GM23338 (cell line): ENCODE results near the gene CEP85. TPM values are rescaled to one million over a fixed set of nuclear protein-coding genes. Genes with fewer than 3 reads are reported as not detected.

ENCODE experiments used
- ATAC-seq: fragments of 200-7000 bp; cut with Tn5 transposase; 3 replicates; pipeline ENCODE4 v1.9.1; 2020
- DNase-seq: peaks from one replicate; pipeline ENCODE4 v3.0.0-alpha.2; 2015; ENCODE audit warnings: low spot score
- H2AFZ ChIP-seq: fragments of 200-600 bp; sonication (generic); 2 replicates; pipeline ENCODE4 v1.8.0; 2016; ENCODE audit warnings: antibody characterized with exemption, mild to moderate bottlenecking, moderate library complexity
- H3F3A ChIP-seq: fragments of 200-600 bp; sonication (generic); replicated peaks from 2 replicates; pipeline ENCODE4 v1.8.0; 2017; ENCODE audit warnings: antibody characterized with exemption, mixed run types, low read depth
- H3K27ac ChIP-seq: fragments of 200-600 bp; sonication (generic); 2 replicates; pipeline ENCODE4 v1.6.1; 2016; ENCODE audit warnings: low read depth
- H3K27me3 ChIP-seq: fragments of 200-600 bp; sonication (generic); 2 replicates; pipeline ENCODE4 v1.8.0; 2016; ENCODE audit warnings: mild to moderate bottlenecking, mixed run types, moderate library complexity; ENCODE audit not compliant: insufficient read depth
- H3K36me3 ChIP-seq: fragments of 200-600 bp; sonication (generic); 2 replicates; pipeline ENCODE4 v1.8.0; 2016; ENCODE audit warnings: mild to moderate bottlenecking; ENCODE audit not compliant: insufficient read depth
- H3K4me1 ChIP-seq: fragments of 200-600 bp; sonication (generic); 2 replicates; pipeline ENCODE4 v1.8.0; 2016; ENCODE audit warnings: mild to moderate bottlenecking, moderate library complexity; ENCODE audit not compliant: insufficient read depth
- H3K4me2 ChIP-seq: fragments of 200-600 bp; sonication (generic); 2 replicates; pipeline ENCODE4 v1.7.1; 2017; ENCODE audit warnings: mixed run types
- H3K4me3 ChIP-seq: fragments of 200-600 bp; sonication (generic); 2 replicates; pipeline ENCODE4 v1.6.1; 2016; ENCODE audit warnings: mixed run types
- H3K79me2 ChIP-seq: fragments of 200-600 bp; sonication (generic); replicated peaks from 2 replicates; pipeline ENCODE4 v1.8.0; 2017; ENCODE audit warnings: mild to moderate bottlenecking; ENCODE audit not compliant: insufficient read depth
- H3K9me2 ChIP-seq: fragments of 200-600 bp; sonication (generic); 2 replicates; pipeline ENCODE4 v1.8.0; 2017; ENCODE audit not compliant: insufficient read depth
- H4K20me1 ChIP-seq: fragments of 200-600 bp; sonication (generic); replicated peaks from 2 replicates; pipeline ENCODE4 v1.8.0; 2017; ENCODE audit warnings: mild to moderate bottlenecking; ENCODE audit not compliant: insufficient read depth
- H3K27ac Mint-ChIP-seq: 2 replicates; pipeline ENCODE4 v1.8.0; 2020; ENCODE audit warnings: inconsistent platforms, mild to moderate bottlenecking, moderate library complexity, mixed read lengths
- H3K27me3 Mint-ChIP-seq: 3 replicates; pipeline ENCODE4 v1.8.0; 2022; ENCODE audit warnings: low read depth, mild to moderate bottlenecking, moderate library complexity, mixed read lengths, inconsistent platforms; ENCODE audit not compliant: insufficient read depth, poor library complexity
- H3K36me3 Mint-ChIP-seq: 3 replicates; pipeline ENCODE4 v1.8.0; 2021; ENCODE audit warnings: low read depth, mild to moderate bottlenecking, inconsistent platforms, moderate library complexity, mixed read lengths
- H3K4me1 Mint-ChIP-seq: 3 replicates; pipeline ENCODE4 v1.8.0; 2020; ENCODE audit warnings: mild to moderate bottlenecking, inconsistent platforms, mixed read lengths
- H3K4me3 Mint-ChIP-seq: 3 replicates; pipeline ENCODE4 v1.8.0; 2021; ENCODE audit warnings: moderate library complexity, mild to moderate bottlenecking, inconsistent platforms, mixed read lengths
- H3K9me3 Mint-ChIP-seq: 3 replicates; pipeline ENCODE4 v1.8.0; 2020; ENCODE audit warnings: moderate library complexity, mild to moderate bottlenecking, inconsistent platforms, mixed read lengths
- CREB1 ChIP-seq: fragments of 250-450 bp; sonication (Bioruptor Pico); IDR thresholded peaks from 2 replicates; pipeline ENCODE4 v1.5.0; 2020; ENCODE audit warnings: low read depth, mild to moderate bottlenecking, moderate library complexity
- EZH2 ChIP-seq: fragments of 200-600 bp; sonication (generic); IDR thresholded peaks from one replicate; pipeline ENCODE4 v1.8.0; 2017; ENCODE audit warnings: antibody characterized with exemption, mild to moderate bottlenecking, low read depth; ENCODE audit not compliant: unreplicated experiment
- EZH2phosphoT487 ChIP-seq: fragments of 200-600 bp; sonication (generic); IDR thresholded peaks from one replicate; pipeline ENCODE4 v1.8.1; 2018; ENCODE audit warnings: antibody characterized with exemption; ENCODE audit not compliant: unreplicated experiment
- NANOG ChIP-seq: IDR thresholded peaks from 2 replicates; pipeline ENCODE4 v1.6.1; 2016; ENCODE audit warnings: antibody characterized with exemption, borderline replicate concordance
- POLR2AphosphoS5 ChIP-seq: IDR thresholded peaks from 2 replicates; pipeline ENCODE4 v1.6.1; 2016; ENCODE audit warnings: antibody characterized with exemption, low read depth
- STAT1 ChIP-seq: IDR thresholded peaks from one replicate; pipeline ENCODE4 v1.6.1; 2016; ENCODE audit warnings: antibody characterized with exemption; ENCODE audit not compliant: unreplicated experiment
- ZNF114 ChIP-seq: fragments of 250-450 bp; sonication (Bioruptor Pico); IDR thresholded peaks from 2 replicates; pipeline ENCODE4 v1.5.0; 2020; ENCODE audit warnings: mild to moderate bottlenecking, moderate library complexity
- ZNF331 ChIP-seq: fragments of 250-450 bp; sonication (Bioruptor Pico); IDR thresholded peaks from 2 replicates; pipeline ENCODE4 v1.5.0; 2020; ENCODE audit warnings: low read depth, mild to moderate bottlenecking, moderate library complexity
- polyA plus RNA-seq: library from polyadenylated mRNA; unstranded; fragments of >200 nt; fragmentation: Nextera tagmentation; extraction: Ambion mirVana; gene quantifications from 2 replicates; pipeline ENCODE4 v1.2.1, GENCODE V29; 2016
- total RNA-seq: library from RNA; depleted of rRNA; stranded (reverse); fragments of >200 nt; shearing (Covaris generic); gene quantifications from 2 replicates; pipeline ENCODE4 v1.2.3, GENCODE V29; 2014
- TF ChIP-seq, protein P1 (sequence below): IDR thresholded peaks from one replicate; pipeline ENCODE4 v1.6.1; 2018; ENCODE audit warnings: antibody characterized with exemption; ENCODE audit not compliant: unreplicated experiment
- TF ChIP-seq, protein P2 (sequence below), 2 experiments: fragments of 200-600 bp in 1 of 2; sonication (generic) in 1 of 2; conservative IDR thresholded peaks; 2 replicates each; pipeline versions ENCODE4 v1.5.1 to v1.6.1; 2016 to 2017; ENCODE audit warnings: antibody characterized with exemption in 2 of 2, low read depth in 2 of 2, mild to moderate bottlenecking in 2 of 2, moderate library complexity in 1 of 2
- TF ChIP-seq, protein P3 (sequence below): IDR thresholded peaks from 2 replicates; pipeline ENCODE4 v1.6.1; 2016; ENCODE audit warnings: antibody characterized with exemption

Gene CEP85
- total and polyA plus RNA-seq, 2 experiments from 2014 or later, result 12.8 to 36.8 TPM

DNA sequence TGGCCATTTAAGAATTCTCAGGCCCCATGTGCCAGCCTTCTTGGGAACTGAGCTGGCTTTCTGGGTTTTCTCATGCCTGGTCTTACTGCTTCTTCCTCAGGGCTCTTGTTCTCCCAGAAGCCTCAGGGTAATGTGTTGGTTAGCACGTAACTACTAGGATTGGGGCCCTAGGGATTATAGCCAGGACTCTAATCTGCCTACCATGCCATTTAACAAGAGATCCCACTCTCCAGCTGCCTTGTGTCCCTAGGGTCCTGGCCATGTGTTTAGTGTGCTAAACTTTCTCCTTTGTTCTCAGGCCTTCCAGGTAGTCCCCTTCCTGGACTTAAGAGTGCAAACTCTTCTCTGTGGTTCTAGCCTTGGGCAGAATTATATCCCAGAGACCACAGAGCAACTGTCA is 43.7 kb downstream of the CEP85 start:
- no peak overlapping the region for H3K4me2 ChIP-seq
- no peak for TF ChIP-seq EZH2phosphoT487
- TF ChIP-seq CREB1 (CRISPR knock-in tag), result no peak
- no peak for TF ChIP-seq NANOG
- TF ChIP-seq, protein P1, sequence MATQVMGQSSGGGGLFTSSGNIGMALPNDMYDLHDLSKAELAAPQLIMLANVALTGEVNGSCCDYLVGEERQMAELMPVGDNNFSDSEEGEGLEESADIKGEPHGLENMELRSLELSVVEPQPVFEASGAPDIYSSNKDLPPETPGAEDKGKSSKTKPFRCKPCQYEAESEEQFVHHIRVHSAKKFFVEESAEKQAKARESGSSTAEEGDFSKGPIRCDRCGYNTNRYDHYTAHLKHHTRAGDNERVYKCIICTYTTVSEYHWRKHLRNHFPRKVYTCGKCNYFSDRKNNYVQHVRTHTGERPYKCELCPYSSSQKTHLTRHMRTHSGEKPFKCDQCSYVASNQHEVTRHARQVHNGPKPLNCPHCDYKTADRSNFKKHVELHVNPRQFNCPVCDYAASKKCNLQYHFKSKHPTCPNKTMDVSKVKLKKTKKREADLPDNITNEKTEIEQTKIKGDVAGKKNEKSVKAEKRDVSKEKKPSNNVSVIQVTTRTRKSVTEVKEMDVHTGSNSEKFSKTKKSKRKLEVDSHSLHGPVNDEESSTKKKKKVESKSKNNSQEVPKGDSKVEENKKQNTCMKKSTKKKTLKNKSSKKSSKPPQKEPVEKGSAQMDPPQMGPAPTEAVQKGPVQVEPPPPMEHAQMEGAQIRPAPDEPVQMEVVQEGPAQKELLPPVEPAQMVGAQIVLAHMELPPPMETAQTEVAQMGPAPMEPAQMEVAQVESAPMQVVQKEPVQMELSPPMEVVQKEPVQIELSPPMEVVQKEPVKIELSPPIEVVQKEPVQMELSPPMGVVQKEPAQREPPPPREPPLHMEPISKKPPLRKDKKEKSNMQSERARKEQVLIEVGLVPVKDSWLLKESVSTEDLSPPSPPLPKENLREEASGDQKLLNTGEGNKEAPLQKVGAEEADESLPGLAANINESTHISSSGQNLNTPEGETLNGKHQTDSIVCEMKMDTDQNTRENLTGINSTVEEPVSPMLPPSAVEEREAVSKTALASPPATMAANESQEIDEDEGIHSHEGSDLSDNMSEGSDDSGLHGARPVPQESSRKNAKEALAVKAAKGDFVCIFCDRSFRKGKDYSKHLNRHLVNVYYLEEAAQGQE, result no peak
- H4K20me1 ChIP-seq, result no peaks in the 10 kb centered on the region; the same call in 1 of the 2 replicates
- DNase-seq (no peak), ATAC-seq (no peak)
- H3K4me1 ChIP-seq, result peaks cover 15% of the 10 kb centered on the region
- peaks cover 60% of the 10 kb centered on the region for H3K36me3 Mint-ChIP-seq
- no peak overlapping the region for H3K4me3 Mint-ChIP-seq
- H2AFZ ChIP-seq, result no peak overlapping the region
- H3K36me3 ChIP-seq, result peaks cover 27% of the 10 kb centered on the region
- H3K27ac Mint-ChIP-seq, result no peak overlapping the region
- peaks cover 31% of the 10 kb centered on the region for H3F3A ChIP-seq
- H3K79me2 ChIP-seq, result no peaks in the 10 kb centered on the region
- H3K9me3 Mint-ChIP-seq, result no peaks in the 10 kb centered on the region; the same call in 2 of the 3 replicates
- H3K4me3 ChIP-seq, result no peak overlapping the region
- no peak overlapping the region for H3K27ac ChIP-seq
- H3K4me1 Mint-ChIP-seq, result peaks cover 44% of the 10 kb centered on the region
- H3K27me3 ChIP-seq, result no peaks in the 10 kb centered on the region
- peaks cover 20% of the 10 kb centered on the region for H3K27me3 Mint-ChIP-seq
- no peaks in the 10 kb centered on the region for H3K9me2 ChIP-seq

DNA sequence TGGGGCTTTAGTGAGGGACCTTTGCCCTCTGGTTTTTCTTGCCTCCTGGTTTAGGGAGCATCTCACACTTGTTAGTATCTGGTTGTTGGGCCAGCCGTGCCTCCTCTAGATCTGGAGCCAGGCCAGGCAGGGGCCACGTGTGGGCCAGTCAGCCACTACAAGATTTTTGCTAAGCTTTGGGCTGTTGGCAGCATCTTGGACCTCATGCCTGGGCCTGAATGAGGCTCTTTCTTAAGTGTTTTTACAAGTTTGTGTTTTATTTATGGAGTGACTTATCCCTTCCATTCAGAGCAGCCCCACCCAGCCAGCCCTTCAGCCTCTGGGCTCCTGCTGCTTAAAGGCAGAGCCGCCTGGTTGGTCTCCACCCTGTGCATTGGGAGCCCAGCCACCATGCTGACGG is 44.3 kb downstream of the CEP85 start:
- H3K4me2 ChIP-seq, result no peak overlapping the region
- peaks cover 21% of the 10 kb centered on the region for H3K36me3 ChIP-seq
- no peak overlapping the region for H3K4me3 Mint-ChIP-seq
- H3K4me3 ChIP-seq, result no peak overlapping the region
- peaks cover 20% of the 10 kb centered on the region for H3K27me3 Mint-ChIP-seq
- H3K27ac Mint-ChIP-seq, result peak overlapping the region; percentile 41; the same call in 1 of the 2 replicates
- H3K79me2 ChIP-seq, result no peaks in the 10 kb centered on the region
- DNase-seq, result no peak
- H3K4me1 Mint-ChIP-seq, result peaks cover 48% of the 10 kb centered on the region
- no peaks in the 10 kb centered on the region; the same call in 2 of the 3 replicates for H3K9me3 Mint-ChIP-seq
- peaks cover 54% of the 10 kb centered on the region for H3K36me3 Mint-ChIP-seq
- peaks cover 27% of the 10 kb centered on the region for H3F3A ChIP-seq
- no peak overlapping the region for H2AFZ ChIP-seq
- no peaks in the 10 kb centered on the region for H3K27me3 ChIP-seq
- no peaks in the 10 kb centered on the region for H3K9me2 ChIP-seq
- no peaks in the 10 kb centered on the region; the same call in 1 of the 2 replicates for H4K20me1 ChIP-seq
- no peak overlapping the region for H3K27ac ChIP-seq
- ATAC-seq, result no peak
- H3K4me1 ChIP-seq, result peaks cover 15% of the 10 kb centered on the region
- TF ChIP-seq ZNF331 (CRISPR knock-in tag), result no peak
- TF ChIP-seq, protein P1, result no peak
- TF ChIP-seq EZH2, result no peak
- no peak for TF ChIP-seq CREB1 (CRISPR knock-in tag)
- no peak for TF ChIP-seq ZNF114 (CRISPR knock-in tag)
- TF ChIP-seq STAT1, result no peak
- no peak for TF ChIP-seq POLR2AphosphoS5
- TF ChIP-seq, protein P2, sequence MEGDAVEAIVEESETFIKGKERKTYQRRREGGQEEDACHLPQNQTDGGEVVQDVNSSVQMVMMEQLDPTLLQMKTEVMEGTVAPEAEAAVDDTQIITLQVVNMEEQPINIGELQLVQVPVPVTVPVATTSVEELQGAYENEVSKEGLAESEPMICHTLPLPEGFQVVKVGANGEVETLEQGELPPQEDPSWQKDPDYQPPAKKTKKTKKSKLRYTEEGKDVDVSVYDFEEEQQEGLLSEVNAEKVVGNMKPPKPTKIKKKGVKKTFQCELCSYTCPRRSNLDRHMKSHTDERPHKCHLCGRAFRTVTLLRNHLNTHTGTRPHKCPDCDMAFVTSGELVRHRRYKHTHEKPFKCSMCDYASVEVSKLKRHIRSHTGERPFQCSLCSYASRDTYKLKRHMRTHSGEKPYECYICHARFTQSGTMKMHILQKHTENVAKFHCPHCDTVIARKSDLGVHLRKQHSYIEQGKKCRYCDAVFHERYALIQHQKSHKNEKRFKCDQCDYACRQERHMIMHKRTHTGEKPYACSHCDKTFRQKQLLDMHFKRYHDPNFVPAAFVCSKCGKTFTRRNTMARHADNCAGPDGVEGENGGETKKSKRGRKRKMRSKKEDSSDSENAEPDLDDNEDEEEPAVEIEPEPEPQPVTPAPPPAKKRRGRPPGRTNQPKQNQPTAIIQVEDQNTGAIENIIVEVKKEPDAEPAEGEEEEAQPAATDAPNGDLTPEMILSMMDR (conservative IDR thresholded peaks at IDR 0.05; ENCODE audit: low read depth in 2 of 2), result no peak
- TF ChIP-seq, protein P3, sequence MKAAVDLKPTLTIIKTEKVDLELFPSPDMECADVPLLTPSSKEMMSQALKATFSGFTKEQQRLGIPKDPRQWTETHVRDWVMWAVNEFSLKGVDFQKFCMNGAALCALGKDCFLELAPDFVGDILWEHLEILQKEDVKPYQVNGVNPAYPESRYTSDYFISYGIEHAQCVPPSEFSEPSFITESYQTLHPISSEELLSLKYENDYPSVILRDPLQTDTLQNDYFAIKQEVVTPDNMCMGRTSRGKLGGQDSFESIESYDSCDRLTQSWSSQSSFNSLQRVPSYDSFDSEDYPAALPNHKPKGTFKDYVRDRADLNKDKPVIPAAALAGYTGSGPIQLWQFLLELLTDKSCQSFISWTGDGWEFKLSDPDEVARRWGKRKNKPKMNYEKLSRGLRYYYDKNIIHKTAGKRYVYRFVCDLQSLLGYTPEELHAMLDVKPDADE, result no peak
- no peak for TF ChIP-seq NANOG
